ENCODE data around the gene TFCP2. TPM values are rescaled to one million over a fixed set of nuclear protein-coding genes. Genes with fewer than 3 reads are reported as not detected.

The TFCP2 gene
- total RNA-seq, 1 experiment from 2014 or later = 25.7 TPM

DNA sequence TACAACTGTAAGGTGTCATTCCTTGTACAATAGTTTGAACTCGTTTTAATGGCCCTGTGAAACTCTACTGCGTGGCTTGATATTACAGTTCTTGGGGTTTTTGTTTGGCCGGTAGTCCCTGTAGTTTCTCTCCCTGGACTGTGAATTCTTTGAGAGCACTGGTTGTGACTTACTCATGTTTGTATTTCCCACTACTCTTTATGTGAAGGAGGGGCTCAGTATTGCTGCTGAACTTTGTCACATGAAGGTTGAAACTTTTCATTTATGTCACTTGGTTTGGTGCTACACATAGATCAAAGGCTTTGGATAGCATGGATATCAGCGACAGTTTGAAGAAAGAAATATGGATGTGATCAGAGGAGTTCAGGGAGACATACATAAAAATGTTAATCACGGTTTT, 46.4 kb upstream of the TFCP2 start:
- CTCF ChIA-PET = no interaction called here
- no peaks in the 10 kb centered on the region for H3K9me3 ChIP-seq (ENCODE audit: insufficient read depth, low read depth)
- H3K79me2 ChIP-seq (ENCODE audit: low read depth) = no peaks in the 10 kb centered on the region
- no peaks in the 10 kb centered on the region for H4K20me1 ChIP-seq (ENCODE audit: insufficient read depth)
- H3K4me3 ChIP-seq = no peak overlapping the region
- H3K9me2 ChIP-seq (ENCODE audit: insufficient read depth) = no peaks in the 10 kb centered on the region
- H3K4me1 ChIP-seq (replicated peaks; ENCODE audit: insufficient read depth) = peaks cover 9% of the 10 kb centered on the region
- TF ChIP-seq EZH2 (IDR thresholded peaks at IDR 0.05; ENCODE audit: low read depth) = no peak
- BruUV-seq (replicated peaks) = no TSS peak
- H2AFZ ChIP-seq = no peak overlapping the region
- intact Hi-C loops (cut with micrococcal nuclease; ENCODE audit: unreplicated experiment) = no loop called here
- POLR2A ChIA-PET (ENCODE audit: unreplicated experiment) = no interaction called here
- peaks cover 12% of the 10 kb centered on the region; the same call in 1 of the 2 replicates for H3F3A ChIP-seq (ENCODE audit: insufficient read depth, low read depth)
- no peaks in the 10 kb centered on the region for H3K36me3 ChIP-seq (ENCODE audit: low read depth)
- H3K27ac ChIP-seq = no peak overlapping the region
- DNase-seq = no peak
- no peaks in the 10 kb centered on the region for H3K27me3 ChIP-seq (ENCODE audit: insufficient read depth, low read depth)
- peak overlapping the region; percentile 92; the same call in 1 of the 2 replicates for H3K4me2 ChIP-seq

DNA sequence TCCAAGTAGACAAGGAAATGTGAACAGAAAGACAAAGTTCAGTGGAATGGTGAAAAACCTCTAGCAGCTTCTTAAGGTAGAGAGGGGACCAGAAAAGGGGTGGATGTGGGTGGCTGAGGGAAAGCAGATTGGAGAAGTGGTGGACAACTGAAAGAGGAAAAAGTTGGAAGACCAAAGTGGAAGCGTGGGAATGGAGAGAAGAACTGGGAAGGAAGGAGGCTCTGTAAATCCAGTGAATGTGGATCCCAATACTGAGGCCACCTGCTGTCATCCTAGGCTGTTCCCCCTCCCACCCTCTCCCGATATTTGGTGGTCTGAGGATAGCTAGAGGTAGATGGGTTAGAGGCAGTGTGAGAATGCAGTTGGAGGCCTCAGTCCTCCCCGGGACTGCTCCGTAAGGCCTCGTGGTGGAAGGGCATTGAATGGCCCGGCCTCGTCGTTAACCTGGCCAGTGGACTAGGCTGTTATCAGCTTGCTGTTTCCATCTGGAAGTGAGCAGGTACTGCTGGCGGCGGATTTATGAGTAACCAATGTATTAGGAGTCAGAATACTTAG, 45.7 kb upstream of the TFCP2 start:
- CTCF ChIA-PET = interaction anchor here (0.6 kb wide), 2 partner anchors 91 to 1452 kb away, joined by 3 to 4 read pairs; no protein-coding TSS in a partner anchor
- intact Hi-C loops (cut with micrococcal nuclease; ENCODE audit: unreplicated experiment) = no loop called here
- no TSS peak for BruUV-seq (replicated peaks)
- Histone ChIP-seq H3K9me3 (ENCODE audit: insufficient read depth, low read depth) (no peaks in the 10 kb centered on the region), H4K20me1 (ENCODE audit: insufficient read depth) (no peaks in the 10 kb centered on the region), H2AFZ (peak overlapping the region; percentile 83), H3K4me3 (peak overlapping the region; percentile 70), H3K9me2 (ENCODE audit: insufficient read depth) (no peaks in the 10 kb centered on the region), H3F3A (ENCODE audit: insufficient read depth, low read depth) (peaks cover 12% of the 10 kb centered on the region; the same call in 1 of the 2 replicates), H3K27me3 (ENCODE audit: insufficient read depth, low read depth) (no peaks in the 10 kb centered on the region), H3K79me2 (ENCODE audit: low read depth) (no peaks in the 10 kb centered on the region), H3K4me2 (peak overlapping the region; percentile 92), H3K36me3 (ENCODE audit: low read depth) (no peaks in the 10 kb centered on the region), H3K4me1 (replicated peaks; ENCODE audit: insufficient read depth) (peaks cover 9% of the 10 kb centered on the region), H3K27ac (no peak overlapping the region)
- POLR2A ChIA-PET (ENCODE audit: unreplicated experiment) = interaction anchor here (1.3 kb wide), 1 partner anchor 20 kb away, joined by 11 read pairs; the partner anchor contains the start of gene DAZAP2
- DNase-seq = no peak
- no peak for TF ChIP-seq EZH2 (IDR thresholded peaks at IDR 0.05; ENCODE audit: low read depth)
- TF ChIP-seq, protein P1, sequence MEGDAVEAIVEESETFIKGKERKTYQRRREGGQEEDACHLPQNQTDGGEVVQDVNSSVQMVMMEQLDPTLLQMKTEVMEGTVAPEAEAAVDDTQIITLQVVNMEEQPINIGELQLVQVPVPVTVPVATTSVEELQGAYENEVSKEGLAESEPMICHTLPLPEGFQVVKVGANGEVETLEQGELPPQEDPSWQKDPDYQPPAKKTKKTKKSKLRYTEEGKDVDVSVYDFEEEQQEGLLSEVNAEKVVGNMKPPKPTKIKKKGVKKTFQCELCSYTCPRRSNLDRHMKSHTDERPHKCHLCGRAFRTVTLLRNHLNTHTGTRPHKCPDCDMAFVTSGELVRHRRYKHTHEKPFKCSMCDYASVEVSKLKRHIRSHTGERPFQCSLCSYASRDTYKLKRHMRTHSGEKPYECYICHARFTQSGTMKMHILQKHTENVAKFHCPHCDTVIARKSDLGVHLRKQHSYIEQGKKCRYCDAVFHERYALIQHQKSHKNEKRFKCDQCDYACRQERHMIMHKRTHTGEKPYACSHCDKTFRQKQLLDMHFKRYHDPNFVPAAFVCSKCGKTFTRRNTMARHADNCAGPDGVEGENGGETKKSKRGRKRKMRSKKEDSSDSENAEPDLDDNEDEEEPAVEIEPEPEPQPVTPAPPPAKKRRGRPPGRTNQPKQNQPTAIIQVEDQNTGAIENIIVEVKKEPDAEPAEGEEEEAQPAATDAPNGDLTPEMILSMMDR (conservative IDR thresholded peaks at IDR 0.05) = no peak

DNA sequence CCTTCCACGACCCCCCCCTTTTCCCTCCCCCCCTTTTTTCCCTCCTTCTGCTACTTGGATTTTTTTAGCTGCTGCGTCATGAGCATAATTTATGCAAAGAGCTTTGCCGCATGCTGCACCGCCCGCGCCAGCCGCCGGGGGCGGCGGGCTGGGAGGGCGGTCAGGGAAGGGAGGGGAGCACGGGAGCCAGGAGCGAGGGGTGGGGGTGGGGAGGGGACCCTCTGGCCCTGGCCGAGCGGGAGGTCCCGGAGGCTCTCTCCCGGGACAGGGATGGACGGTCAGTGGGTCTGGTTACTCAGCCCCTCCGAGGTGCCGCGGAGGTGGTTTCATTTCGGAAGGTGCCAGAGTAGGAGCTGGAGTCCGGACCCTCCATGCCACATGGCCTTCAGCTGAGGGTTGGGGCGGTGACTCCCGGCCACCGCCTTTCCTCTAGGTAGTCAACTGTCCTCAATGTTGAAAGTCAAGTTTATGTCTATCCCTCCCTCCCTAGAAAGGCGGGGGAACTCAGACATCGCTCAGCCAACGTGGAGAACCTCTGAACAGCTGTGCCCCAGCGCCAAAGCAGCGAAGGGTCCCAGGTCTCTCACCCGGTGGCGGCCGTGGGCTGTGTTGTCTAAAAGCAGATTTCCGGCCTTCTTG, 45.2 kb upstream of the TFCP2 start, which contains the start of gene POU6F1:
POU6F1 (minus strand) TSS at position 95 of the 639 bp plus-strand sequence. CDS start 11,226 bp downstream, outside the sequence.
- no peaks in the 10 kb centered on the region for H3K79me2 ChIP-seq (ENCODE audit: low read depth)
- H3K9me3 ChIP-seq (ENCODE audit: insufficient read depth, low read depth) = no peaks in the 10 kb centered on the region
- peaks cover 12% of the 10 kb centered on the region; the same call in 1 of the 2 replicates for H3F3A ChIP-seq (ENCODE audit: insufficient read depth, low read depth)
- peaks cover 9% of the 10 kb centered on the region for H3K4me1 ChIP-seq (replicated peaks; ENCODE audit: insufficient read depth)
- peak within 1 kb of the TSS; percentile 70 for H3K4me3 ChIP-seq
- POLR2A ChIA-PET (ENCODE audit: unreplicated experiment) = interaction anchor here (0.5 to 1.3 kb wide), 5 partner anchors 20 to 994 kb away, joined by 3 to 11 read pairs (median 5); partner anchors contain the start of gene DAZAP2
- no peaks in the 10 kb centered on the region for H3K9me2 ChIP-seq (ENCODE audit: insufficient read depth)
- H2AFZ ChIP-seq = peak within 1 kb of the TSS; percentile 83
- H3K4me2 ChIP-seq = peak within 1 kb of the TSS; percentile 92
- H3K27me3 ChIP-seq (ENCODE audit: insufficient read depth, low read depth) = no peaks in the 10 kb centered on the region
- H3K27ac ChIP-seq = no peak within 1 kb of the TSS
- no peaks in the 10 kb centered on the region for H3K36me3 ChIP-seq (ENCODE audit: low read depth)
- peak; percentile 62 to 63 for DNase-seq
- H4K20me1 ChIP-seq (ENCODE audit: insufficient read depth) = no peaks in the 10 kb centered on the region
- TF ChIP-seq, protein P1 (conservative IDR thresholded peaks at IDR 0.05) = peak; percentile 69
- TF ChIP-seq EZH2 (IDR thresholded peaks at IDR 0.05; ENCODE audit: low read depth) = no peak
- TSS peak; percentile 53 for BruUV-seq (replicated peaks)
- intact Hi-C loops (cut with micrococcal nuclease; ENCODE audit: unreplicated experiment) = no loop called here
- CTCF ChIA-PET = interaction anchor here (0.5 to 0.7 kb wide), 5 partner anchors 25 to 1451 kb away, joined by 3 to 5 read pairs (median 4); no protein-coding TSS in a partner anchor
